Breast epithelium (tissue), 4 donors: Measurements from ENCODE around the gene GRIFIN. TPM values are rescaled to one million over a fixed set of nuclear protein-coding genes. Genes with fewer than 3 reads are reported as not detected.
A peak's percentile ranks its signal among the peaks of the same experiment; 100 is the strongest.

Source experiments
- DNase-seq, 2 donors: peaks; one replicate each; pipeline ENCODE4 v3.0.0-alpha.2; 2019; ENCODE audit warnings: low spot score in 2 of 2
- H3K27ac ChIP-seq, 2 donors: fragments of 200-600 bp; sonication (generic) in 1 of 2; one replicate each; pipeline ENCODE4 v1.5.1; 2016 to 2019; ENCODE audit warnings: mild to moderate bottlenecking in 1 of 2
- H3K27me3 ChIP-seq, 2 donors: fragments of 200-600 bp; sonication (generic) in 1 of 2; one replicate each; pipeline versions ENCODE4 v1.5.1 to v1.6.0; 2017 to 2019; ENCODE audit warnings: control low read depth in 1 of 2, mild to moderate bottlenecking in 1 of 2
- H3K36me3 ChIP-seq: fragments of 200-600 bp; one replicate; pipeline ENCODE4 v1.5.1; 2019
- H3K4me1 ChIP-seq, 2 donors: fragments of 200-600 bp; sonication (generic); one replicate each; pipeline ENCODE4 v1.5.1; 2016 to 2019; ENCODE audit warnings: control low read depth in 1 of 2
- H3K4me3 ChIP-seq, 3 donors: fragments of 200-600 bp; sonication (generic); 1 replicate in 2 of 3; 2 replicates in 1 of 3; pipeline ENCODE4 v1.5.1; 2016 to 2019; ENCODE audit warnings: mild to moderate bottlenecking in 3 of 3, moderate library complexity in 2 of 3
- H3K9me3 ChIP-seq, 2 donors: fragments of 200-600 bp; sonication (generic) in 1 of 2; one replicate each; pipeline ENCODE4 v1.5.1; 2016 to 2019; ENCODE audit warnings: control low read depth in 1 of 2
- POLR2A ChIP-seq: fragments of 450-650 bp; IDR thresholded peaks from one replicate; pipeline ENCODE4 v1.6.1; 2016; ENCODE audit warnings: antibody characterized with exemption, mild to moderate bottlenecking, moderate library complexity
- POLR2AphosphoS5 ChIP-seq, 3 donors: sonication (generic); formaldehyde crosslinking; IDR thresholded peaks; one replicate each; pipeline ENCODE4 v1.6.1; 2017; ENCODE audit warnings: antibody characterized with exemption in 3 of 3
- intact Hi-C: fragments of 100-400 bp; cut with DNase I; formaldehyde crosslinking; loops from one replicate; pipeline ENCODE4 v1.15.1; 2023; ENCODE audit warnings: low total_unique reads
- total RNA-seq, 3 donors: library from RNA; depleted of rRNA; stranded (reverse); fragments of >200 nt; gene quantifications; one replicate each; pipeline ENCODE4 v1.1.0, GENCODE V29; 2016
- TF ChIP-seq, protein P1 (sequence below), 3 donors: fragments of 450-650 bp; IDR thresholded peaks; one replicate each; pipeline ENCODE4 v1.5.1; 2016 to 2017; ENCODE audit warnings: antibody characterized with exemption in 3 of 3, mild to moderate bottlenecking in 3 of 3, moderate library complexity in 3 of 3

Gene GRIFIN
- total RNA-seq, 3 donors from 2014 or later: not detected

- H3K36me3 ChIP-seq: no peaks in the 10 kb centered on the region
- no peak overlapping the region for H3K4me3 ChIP-seq
- no peak for DNase-seq
- intact Hi-C loops: no loop called here
- TF ChIP-seq POLR2AphosphoS5 (IDR thresholded peaks at IDR 0.05): no peak
- TF ChIP-seq, protein P1, sequence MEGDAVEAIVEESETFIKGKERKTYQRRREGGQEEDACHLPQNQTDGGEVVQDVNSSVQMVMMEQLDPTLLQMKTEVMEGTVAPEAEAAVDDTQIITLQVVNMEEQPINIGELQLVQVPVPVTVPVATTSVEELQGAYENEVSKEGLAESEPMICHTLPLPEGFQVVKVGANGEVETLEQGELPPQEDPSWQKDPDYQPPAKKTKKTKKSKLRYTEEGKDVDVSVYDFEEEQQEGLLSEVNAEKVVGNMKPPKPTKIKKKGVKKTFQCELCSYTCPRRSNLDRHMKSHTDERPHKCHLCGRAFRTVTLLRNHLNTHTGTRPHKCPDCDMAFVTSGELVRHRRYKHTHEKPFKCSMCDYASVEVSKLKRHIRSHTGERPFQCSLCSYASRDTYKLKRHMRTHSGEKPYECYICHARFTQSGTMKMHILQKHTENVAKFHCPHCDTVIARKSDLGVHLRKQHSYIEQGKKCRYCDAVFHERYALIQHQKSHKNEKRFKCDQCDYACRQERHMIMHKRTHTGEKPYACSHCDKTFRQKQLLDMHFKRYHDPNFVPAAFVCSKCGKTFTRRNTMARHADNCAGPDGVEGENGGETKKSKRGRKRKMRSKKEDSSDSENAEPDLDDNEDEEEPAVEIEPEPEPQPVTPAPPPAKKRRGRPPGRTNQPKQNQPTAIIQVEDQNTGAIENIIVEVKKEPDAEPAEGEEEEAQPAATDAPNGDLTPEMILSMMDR (IDR thresholded peaks at IDR 0.05): no peak
- no peak for TF ChIP-seq POLR2A
- H3K27ac ChIP-seq: no peak overlapping the region
- H3K9me3 ChIP-seq: no peaks in the 10 kb centered on the region
- H3K27me3 ChIP-seq: no peaks in the 10 kb centered on the region
- peaks cover 0 to 4% of the 10 kb centered on the region in 2 donors for H3K4me1 ChIP-seq
Observed at GRCh38 chr7:2494191-2495130, 18.3 kb upstream of the GRIFIN start.

GRCh38 chr7:2493205-2494164 is 17.3 kb upstream of the GRIFIN start:
- no peaks in the 10 kb centered on the region for H3K27me3 ChIP-seq
- no peaks in the 10 kb centered on the region for H3K36me3 ChIP-seq
- H3K4me1 ChIP-seq: peaks cover 0 to 6% of the 10 kb centered on the region in 2 donors
- intact Hi-C loops: no loop called here
- DNase-seq: no peak
- TF ChIP-seq POLR2AphosphoS5 (IDR thresholded peaks at IDR 0.05) (no peak), POLR2A (no peak)
- TF ChIP-seq, protein P1 (IDR thresholded peaks at IDR 0.05): no peak
- H3K9me3 ChIP-seq: no peaks in the 10 kb centered on the region
- peak overlapping the region in 1 of 2 donors; percentile 58 for H3K27ac ChIP-seq
- H3K4me3 ChIP-seq: no peak overlapping the region

GRCh38 chr7:2492038-2492437 is 15.8 kb upstream of the GRIFIN start:
- Histone ChIP-seq H3K27me3 (no peaks in the 10 kb centered on the region), H3K9me3 (no peaks in the 10 kb centered on the region)

GRCh38 chr7:2490181-2490651 is 14.0 kb upstream of the GRIFIN start:
- no peak for DNase-seq
- TF ChIP-seq POLR2A (no peak), POLR2AphosphoS5 (IDR thresholded peaks at IDR 0.05) (no peak)
- TF ChIP-seq, protein P1 (IDR thresholded peaks at IDR 0.05): no peak
- no peaks in the 10 kb centered on the region for H3K9me3 ChIP-seq
- H3K27ac ChIP-seq: peak overlapping the region; percentile 60 to 92
- H3K27me3 ChIP-seq: no peaks in the 10 kb centered on the region
- no peaks in the 10 kb centered on the region for H3K36me3 ChIP-seq
- peaks cover 6 to 16% of the 10 kb centered on the region in 2 donors for H3K4me1 ChIP-seq
- intact Hi-C loops: no loop called here
- H3K4me3 ChIP-seq: no peak overlapping the region

More at GRCh38 chr7:2492038-2492437, 15.8 kb upstream of the GRIFIN start:
- no peak overlapping the region for H3K4me3 ChIP-seq
- no peak overlapping the region for H3K27ac ChIP-seq
- no peak for DNase-seq
- peaks cover 6 to 16% of the 10 kb centered on the region in 2 donors for H3K4me1 ChIP-seq
- H3K36me3 ChIP-seq: no peaks in the 10 kb centered on the region
- no peak for TF ChIP-seq POLR2A
- TF ChIP-seq, protein P1 (IDR thresholded peaks at IDR 0.05): no peak
- TF ChIP-seq POLR2AphosphoS5 (IDR thresholded peaks at IDR 0.05): no peak
- intact Hi-C loops: no loop called here
